ENCODE results near the gene KCTD11.
"Not testable (repeated sequence)": the region's sequence is repeated elsewhere in the genome, so short reads cannot be mapped to it uniquely, and the experiment has no call there.

Gene KCTD11

GRCh38 chr17:7322520-7323194, 29.3 kb upstream of the KCTD11 start:
- DNase-seq: no peak

GRCh38 chr17:7323731-7324437, 28.1 kb upstream of the KCTD11 start:
- DNase-seq: no peak

DNA sequence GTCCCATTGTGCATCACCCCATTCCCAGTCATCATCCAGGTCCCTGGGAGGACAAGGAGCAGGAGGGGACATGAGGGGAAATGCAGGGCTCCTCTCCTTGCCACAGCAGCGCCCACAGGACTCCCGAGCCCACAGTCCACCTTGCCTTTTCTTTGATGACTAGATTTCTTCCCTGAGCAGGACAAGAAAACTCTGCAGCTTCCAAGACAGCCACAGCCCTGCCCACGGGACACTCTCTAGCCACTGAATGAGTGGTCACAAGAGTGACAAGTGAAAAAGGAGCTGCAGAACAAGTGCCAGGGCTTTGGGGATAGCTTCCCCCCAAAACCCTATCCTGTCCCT, 27.6 kb upstream of the KCTD11 start:
- DNase-seq: no peak

DNA sequence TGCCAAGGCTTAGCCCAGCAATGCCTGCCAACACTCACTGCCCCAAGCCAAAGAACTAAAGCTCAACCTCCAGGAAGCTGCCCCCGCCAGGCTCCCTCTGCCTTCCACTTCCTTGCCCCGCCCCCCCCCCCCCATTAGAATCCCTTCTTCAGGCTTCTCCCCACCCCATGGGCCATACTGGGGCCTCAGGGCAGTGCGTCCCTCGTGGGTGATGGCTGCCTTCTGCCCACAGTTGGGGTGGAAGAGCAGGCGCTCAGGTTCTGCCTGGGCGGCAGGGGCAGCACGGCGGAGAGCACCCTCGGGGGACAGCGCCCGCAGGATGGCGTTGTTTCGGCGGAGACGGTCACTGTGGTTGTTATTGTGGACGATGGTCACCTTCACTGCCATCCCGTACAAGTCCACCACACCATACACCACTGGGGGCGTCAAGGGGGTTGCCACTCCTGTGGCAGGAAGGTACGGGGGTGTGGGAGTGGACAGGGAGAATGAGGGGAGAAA, 26.9 kb upstream of the KCTD11 start:
- DNase-seq: no peak

- no peak for DNase-seq
Observed at GRCh38 chr17:7326186-7326585, 25.8 kb upstream of the KCTD11 start.

DNA sequence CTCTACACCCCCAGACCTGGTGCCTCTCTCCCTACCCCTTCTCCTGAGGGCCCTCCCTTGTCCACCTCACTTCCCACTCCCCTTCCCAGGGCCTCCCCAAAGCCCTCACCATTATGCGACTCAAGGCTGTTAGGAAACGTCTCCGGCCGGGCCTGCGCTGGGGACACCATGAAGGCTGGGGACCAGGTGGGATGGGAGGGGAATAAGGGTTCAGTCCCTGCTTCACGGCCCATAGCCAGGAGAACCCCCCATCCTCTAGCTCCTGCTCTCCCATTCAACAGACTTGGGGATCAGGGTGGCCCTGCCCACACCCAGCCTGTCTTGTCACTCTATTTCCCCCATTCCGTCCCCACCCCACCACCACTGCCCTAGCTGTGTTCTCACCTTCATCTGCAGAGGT, 24.9 kb upstream of the KCTD11 start:
- no peak for DNase-seq

DNA sequence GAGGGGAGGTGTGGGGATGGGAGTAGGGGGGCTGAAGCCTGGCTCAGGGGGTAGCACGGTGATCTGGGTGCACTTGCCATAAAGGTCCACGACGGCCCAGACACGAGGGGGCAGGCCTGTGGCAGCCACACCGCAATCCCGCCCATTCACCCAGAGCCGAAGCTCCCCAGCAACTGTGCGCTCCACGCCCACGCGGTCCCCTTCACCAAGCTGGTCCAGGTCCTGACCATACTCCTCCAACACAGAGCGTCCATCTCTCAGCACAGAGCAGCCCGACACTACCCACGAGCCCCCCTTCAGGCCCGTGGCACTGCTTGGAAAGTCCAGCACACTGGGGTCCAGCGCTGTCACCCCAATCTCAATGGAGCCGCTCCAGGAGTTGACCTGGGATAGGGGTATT, 24.5 kb upstream of the KCTD11 start:
- no peak for DNase-seq

DNA sequence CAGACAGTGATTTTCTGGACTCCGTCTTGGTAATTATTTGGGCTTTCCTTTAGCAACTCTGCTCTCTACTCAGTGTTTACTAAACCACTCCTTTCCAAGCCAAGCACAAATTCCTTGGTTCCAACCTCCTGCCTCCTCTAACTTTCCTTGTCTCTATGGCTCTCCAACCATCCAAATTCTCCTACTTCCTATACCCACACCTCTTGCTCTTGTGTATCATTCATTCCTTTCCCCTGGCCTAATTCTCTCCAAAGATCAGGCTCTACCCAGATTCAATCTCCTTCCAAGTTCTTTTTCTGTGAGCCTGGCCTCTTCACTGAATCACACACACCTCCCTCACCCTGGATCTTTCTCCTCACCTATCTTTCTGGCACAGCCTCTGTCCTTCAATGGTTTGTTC, 24.0 kb upstream of the KCTD11 start:
- no peak for DNase-seq

GRCh38 chr17:7328840-7329373, 23.1 kb upstream of the KCTD11 start, which contains the start of gene NEURL4:
Gene NEURL4, minus strand, starts transcription at chr17:7329335. Its CDS starts 23 bp downstream, at chr17:7329312.
- no peak for DNase-seq

DNA sequence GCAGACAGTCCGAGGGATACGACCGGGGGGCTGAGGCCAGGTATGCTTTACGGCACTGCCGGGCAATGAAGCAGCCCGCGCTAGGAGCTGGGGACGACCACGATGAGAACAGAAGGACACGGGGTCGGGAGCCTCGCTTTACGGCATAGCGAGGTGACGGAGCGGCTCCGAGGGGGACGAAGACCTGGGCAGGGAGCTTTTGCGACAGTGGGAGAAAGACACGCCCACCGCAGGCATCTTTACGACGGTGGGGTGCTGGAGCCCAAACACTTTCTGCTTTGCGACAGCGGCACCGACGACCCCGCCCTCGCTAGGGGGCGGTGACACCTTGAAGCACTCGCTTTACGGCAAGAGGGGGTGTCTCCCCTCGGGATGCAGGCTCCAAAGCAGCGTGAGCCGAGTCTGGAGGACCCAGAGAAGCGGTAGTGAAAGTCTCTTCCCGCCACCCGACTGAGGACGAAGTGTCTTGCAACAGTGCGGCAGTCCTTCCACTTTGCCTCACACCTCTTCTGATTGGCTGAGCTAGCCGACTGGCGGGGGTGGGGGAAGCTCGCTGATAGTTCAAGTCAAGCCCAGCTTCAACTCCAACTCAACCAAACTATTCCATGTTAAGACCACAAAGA, 22.5 kb upstream of the KCTD11 start:
- peak; percentile 98 for DNase-seq

DNA sequence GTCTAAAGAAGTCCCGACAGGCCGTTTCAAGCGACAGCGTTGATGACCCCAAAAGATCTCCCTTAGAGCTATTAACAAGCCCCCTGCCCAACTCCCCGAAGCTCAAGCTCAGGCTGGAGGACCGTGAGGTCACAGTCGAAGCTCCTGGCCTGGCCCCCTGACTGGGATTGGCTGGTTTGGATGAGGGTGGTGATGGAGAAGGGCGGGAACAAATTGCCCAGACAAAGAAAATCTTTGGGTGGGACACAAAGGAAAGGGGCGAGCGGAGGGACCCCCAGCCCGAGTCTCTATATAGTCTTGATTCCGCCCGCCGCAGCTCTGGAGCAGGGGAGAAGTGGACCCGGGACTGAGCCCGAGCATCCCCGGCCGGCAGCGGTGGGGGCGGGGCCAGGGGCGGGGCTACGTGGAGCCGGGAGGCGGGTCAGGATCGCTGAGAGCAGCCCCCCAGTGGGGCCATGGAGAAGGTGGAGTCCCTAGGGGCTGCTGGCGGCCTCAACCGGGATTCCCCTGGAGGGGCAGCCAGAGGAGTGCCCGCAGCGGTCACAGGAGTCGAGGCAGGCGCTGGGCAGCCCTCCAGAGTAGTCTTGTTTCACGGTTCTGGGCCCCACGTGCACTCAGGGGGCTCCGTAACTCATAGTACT, 21.8 kb upstream of the KCTD11 start:
- peak; percentile 73 for DNase-seq

DNA sequence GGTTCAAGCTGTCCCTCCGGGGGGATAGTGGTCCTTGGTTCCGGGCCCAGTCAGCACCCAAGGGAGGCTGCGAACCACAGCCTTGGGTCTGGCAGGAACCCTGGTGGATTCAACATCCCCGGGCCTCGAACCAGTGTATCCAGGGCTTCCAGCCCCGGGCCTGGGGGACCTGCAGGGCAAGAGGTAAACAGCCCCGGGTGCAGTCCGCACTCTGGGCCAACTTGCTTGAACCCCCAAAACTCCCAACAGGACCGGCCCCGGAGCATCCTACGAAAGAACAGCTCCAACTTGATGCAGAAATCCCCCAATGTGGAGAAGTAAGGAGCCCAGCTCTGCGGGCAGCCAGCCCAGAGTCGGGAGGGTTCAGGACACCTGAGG, 21.3 kb upstream of the KCTD11 start:
- no peak for DNase-seq

DNA sequence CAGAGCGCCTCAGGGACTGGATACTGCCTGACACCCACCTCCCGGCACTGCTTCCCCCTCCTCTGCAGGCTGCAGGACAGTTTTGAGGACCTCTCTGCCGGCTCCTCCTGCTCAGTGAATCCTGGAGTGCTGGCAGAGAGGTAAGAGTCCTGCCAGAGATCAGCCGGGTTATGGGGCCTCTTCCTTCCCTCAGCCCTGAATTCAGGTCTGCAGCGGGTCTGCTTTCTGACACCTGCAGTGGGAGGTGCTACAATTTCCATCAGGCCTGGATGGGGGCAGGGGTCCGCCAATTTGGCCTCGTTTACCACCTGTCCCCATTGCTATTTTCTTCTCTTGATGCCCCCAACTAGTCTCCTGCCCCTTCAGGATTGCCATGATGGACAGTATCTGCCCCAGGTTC, 19.9 kb upstream of the KCTD11 start:
- no peak for DNase-seq

DNA sequence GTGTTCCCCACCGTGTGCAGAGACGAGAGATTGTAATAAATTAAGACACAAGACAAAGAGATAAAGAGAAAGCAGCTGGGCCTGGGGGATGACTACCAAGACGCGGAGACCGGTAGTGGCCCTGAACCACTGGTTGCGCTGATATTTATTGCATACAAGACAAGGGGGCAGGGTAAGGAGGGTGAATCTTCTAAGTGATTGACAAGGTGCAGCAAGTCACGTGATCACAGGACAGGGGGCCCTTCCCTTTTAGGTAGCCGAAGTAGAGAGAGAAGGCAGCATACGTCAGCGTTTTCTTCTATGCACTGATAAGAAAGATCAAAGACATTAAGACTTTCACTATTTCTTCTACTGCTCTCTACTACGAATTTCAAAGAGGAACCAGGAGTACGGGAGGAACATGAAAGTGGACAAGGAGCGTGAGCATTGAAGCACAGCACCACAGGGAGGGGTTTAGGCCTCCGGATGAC, 19.3 kb upstream of the KCTD11 start:
- DNase-seq: not testable (repeated sequence)

GRCh38 chr17:7334938-7335538, 16.9 kb upstream of the KCTD11 start:
- no peak for DNase-seq

DNA sequence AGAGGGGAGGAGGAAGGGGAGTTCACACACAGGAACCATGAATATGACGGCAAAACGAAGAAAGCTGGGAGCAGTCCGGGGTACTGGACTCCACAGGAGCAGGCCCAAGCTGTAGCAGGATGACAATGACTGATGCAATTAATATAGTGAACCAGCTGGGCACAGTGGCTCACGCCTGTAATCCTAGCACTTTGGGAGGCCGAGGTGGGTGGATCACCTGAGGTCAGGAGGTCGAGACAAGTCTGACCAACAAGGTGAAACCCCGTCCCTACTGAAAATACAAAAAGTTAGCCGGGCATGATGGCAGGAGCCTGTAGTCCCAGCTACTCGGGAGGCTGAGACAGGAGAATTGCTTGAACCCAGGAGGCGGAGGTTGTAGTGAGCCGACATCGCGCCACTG, 16.2 kb upstream of the KCTD11 start:
- not testable (repeated sequence) for DNase-seq

DNA sequence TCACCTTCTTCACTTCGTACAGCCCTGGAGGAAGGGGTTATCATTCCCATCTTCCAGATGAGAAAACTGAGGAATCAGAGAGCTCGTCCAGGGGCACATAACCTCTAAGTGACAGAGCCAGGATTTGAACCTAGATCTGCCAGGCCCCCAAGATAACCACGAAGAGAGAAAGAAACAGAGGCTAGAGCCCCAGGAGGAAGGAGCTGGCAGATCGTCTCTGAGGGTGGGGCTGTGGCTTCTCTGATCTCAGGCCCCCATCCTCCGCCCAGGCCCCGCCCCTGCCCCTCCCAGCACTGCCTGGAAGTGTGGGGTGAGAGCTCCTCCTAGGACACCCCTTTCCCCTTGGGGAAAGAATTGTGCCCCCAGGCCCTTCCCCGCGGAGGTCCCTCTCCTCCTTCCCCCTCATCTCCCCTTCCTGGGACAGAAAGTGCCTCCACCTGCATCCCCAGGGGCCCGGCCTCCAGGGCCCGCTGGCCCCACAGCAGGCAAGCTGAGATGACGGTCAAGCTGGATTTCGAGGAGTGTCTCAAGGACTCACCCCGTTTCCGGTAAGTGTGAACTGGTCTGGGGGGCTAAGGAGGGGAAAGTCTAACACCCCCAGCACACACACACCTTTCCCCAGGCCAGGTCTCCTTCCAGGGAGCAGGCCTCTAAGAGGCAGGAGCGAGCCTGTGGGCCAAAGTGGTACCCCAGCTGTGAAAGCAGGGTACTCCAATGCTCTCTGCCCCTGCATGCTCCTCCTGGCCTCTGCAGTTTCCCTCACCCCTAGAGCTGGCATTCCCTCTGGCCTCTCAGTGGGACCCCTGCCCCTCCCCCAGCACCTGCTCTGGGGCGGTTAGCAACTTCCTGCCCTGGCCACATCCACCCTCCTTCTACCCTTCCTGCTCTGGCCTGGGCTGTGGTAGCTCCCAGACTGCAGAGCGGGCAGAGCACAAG, 15.5 kb upstream of the KCTD11 start, which contains the start of gene ACAP1:
Gene ACAP1 (plus strand): TSS at position 290 of the 936 bp plus-strand sequence. CDS start 206 bp downstream, at position 496.
- no peak for DNase-seq

DNA sequence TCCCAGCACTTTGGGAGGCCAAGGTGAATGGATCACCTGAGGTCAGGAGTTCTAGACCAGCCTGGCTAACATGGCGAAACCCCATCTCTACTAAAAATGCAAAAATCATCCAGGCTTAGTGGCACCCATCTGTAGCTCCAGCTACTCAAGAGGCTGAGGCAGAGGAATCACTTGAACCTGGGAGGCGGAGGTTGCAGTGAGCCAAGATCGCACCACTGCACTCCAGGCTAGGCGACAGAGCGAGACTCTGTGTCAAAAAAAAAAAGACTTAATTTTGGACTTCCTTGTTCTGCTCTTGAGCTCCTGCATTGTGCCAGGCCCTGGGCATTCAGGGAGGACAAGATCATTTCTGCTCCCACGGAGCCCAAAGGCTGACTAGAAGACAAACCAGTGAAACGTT, 14.4 kb upstream of the KCTD11 start:
- not testable (repeated sequence) for DNase-seq

DNA sequence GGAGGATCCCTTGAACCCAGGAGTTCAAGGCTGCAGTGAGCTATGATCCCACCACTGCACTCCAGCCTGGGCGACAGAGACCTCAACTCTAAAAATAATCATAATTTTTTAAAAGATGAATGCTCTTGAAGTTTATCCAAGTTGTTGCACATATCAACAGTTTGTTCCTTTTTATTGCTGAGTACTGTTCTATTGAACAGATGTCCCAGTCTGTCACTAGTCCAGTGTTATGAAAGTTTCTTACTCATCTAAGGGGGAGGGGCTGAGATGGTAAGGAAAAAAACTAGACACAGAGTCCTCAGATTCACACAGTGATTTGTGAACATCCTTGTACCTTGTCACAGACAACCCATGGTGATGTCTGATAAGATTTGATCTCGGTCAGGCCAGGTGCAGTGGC, 11.8 kb upstream of the KCTD11 start:
- DNase-seq: no peak

DNA sequence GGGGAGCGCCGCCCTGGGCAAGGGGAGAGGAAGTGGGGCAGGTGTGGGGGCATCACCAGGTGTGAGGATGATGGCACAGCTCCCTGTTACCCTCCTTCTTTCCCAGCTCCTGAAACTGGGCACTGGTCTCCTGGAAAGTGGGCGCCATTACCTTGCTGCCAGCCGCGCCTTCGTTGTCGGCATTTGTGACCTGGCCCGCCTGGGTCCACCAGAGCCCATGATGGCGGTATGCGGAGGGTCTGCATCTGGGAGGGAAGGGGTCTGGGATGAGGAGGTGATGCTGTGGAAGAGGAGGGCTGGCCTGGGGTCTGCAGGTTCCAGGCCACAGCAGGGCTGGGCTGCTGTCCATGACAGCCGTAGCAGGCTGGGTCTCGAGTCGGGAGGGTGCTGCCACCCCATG, 10.1 kb upstream of the KCTD11 start:
- no peak for DNase-seq

DNA sequence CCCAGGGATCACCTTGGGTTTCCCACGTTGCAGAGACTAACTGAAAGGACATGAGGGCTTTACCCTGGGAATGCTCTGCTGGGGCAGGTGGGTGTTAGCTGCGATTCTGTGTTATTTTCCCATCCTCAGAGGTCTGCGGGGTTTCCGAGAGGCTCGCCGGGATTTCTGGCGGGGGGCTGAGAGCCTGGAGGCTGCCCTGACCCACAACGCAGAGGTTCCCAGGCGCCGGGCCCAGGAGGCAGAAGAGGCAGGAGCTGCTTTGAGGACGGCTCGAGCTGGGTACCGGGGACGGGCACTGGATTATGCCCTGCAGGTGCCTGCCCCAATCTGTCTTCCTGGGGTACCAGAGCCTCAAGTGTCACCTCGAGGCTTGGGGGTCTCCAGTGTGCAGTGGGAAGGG, 8.7 kb upstream of the KCTD11 start:
- no peak for DNase-seq
